Kidney (tissue), 14 donors: ENCODE results near the gene OPHN1. TPM values are rescaled to one million over a fixed set of nuclear protein-coding genes. Genes with fewer than 3 reads are reported as not detected.

Experiments
- DNase-seq, 5 donors: peaks; one replicate each; pipeline ENCODE4 v3.0.0-alpha.2; 2013 to 2020
- FAIRE-seq: peaks from 2 replicates; lab custom pipeline; 2012; peaks lifted over from hg19 to GRCh38; lab: Jason Lieb, UNC
- H3K27ac ChIP-seq, 2 donors: one replicate each; pipeline ENCODE4 v1.7.0; 2013; ENCODE audit warnings: low read depth in 2 of 2, low read length in 2 of 2, inconsistent platforms in 1 of 2
- H3K27me3 ChIP-seq: one replicate; pipeline ENCODE4 v1.7.1; 2013; ENCODE audit warnings: low read length, inconsistent platforms; ENCODE audit not compliant: control insufficient read depth, insufficient read depth
- H3K36me3 ChIP-seq, 3 donors: one replicate each; pipeline versions ENCODE4 v1.7.0 to v1.7.1; 2013; ENCODE audit warnings: low read length in 3 of 3, control low read depth in 1 of 3, inconsistent platforms in 1 of 3; ENCODE audit not compliant: insufficient read depth in 3 of 3, control insufficient read depth in 2 of 3
- H3K4me1 ChIP-seq, 3 donors: one replicate each; pipeline versions ENCODE4 v1.7.0 to v1.7.1; 2013; ENCODE audit warnings: low read length in 3 of 3, inconsistent platforms in 1 of 3, low read depth in 1 of 3; ENCODE audit not compliant: control insufficient read depth in 2 of 3, insufficient read depth in 2 of 3
- H3K4me3 ChIP-seq, 3 donors: one replicate each; pipeline versions ENCODE4 v1.7.0 to v1.8.1; 2013; ENCODE audit warnings: low read length in 3 of 3, control low read depth in 1 of 3, inconsistent platforms in 1 of 3
- H3K9ac ChIP-seq, 3 donors: one replicate each; pipeline versions ENCODE4 v1.7.0 to v1.7.1; 2013; ENCODE audit warnings: low read length in 3 of 3, control low read depth in 1 of 3, inconsistent platforms in 1 of 3
- H3K9me3 ChIP-seq, 3 donors: one replicate each; pipeline versions ENCODE4 v1.7.0 to v1.7.1; 2013; ENCODE audit warnings: low read length in 3 of 3, control low read depth in 1 of 3, inconsistent platforms in 1 of 3; ENCODE audit not compliant: control insufficient read depth in 2 of 3, insufficient read depth in 1 of 3
- intact Hi-C: fragments of 100-400 bp; cut with DNase I; formaldehyde crosslinking; loops from one replicate; pipeline ENCODE4 v1.11.1; 2022
- polyA plus RNA-seq: library from polyadenylated mRNA; stranded (reverse); fragments of 350-450 nt; fragmentation: Illumina TruSeq; extraction: RNeasy Lipid Tissue Mini Kit (QIAGEN cat#74804); gene quantifications from one replicate; pipeline ENCODE4 v1.2.3, GENCODE V29; 2014; ENCODE audit warnings: low read depth, low replicate concordance; ENCODE audit not compliant: insufficient read depth
- total RNA-seq: library from RNA; stranded (reverse); fragmentation: NEBNext Ultra II Directional; extraction: Animal tissue kit (Norgen Biotek cat#: 25700); gene quantifications from one replicate; pipeline ENCODE4 v1.2.1, GENCODE V29; 2021
- TF ChIP-seq, protein P1 (sequence below): IDR thresholded peaks from 3 replicates; pipeline ENCODE4 v1.5.1; 2012; ENCODE audit warnings: mild to moderate bottlenecking, moderate library complexity, borderline replicate concordance; ENCODE audit not compliant: insufficient read depth; ENCODE audit errors: extremely low read depth
- donor health status: control.
- donor health status: control.
- donor health status: control.
- donor health status: control.
- donor health status: control.
- donor health status: DM: yes; HTN: yes; CAD: no.
- donor health status: Normal renal cell carcinoma (clear cell type).

OPHN1 gene
- total and polyA plus RNA-seq, 2 donors from 2014 or later: 1.9 to 9.5 TPM

DNA sequence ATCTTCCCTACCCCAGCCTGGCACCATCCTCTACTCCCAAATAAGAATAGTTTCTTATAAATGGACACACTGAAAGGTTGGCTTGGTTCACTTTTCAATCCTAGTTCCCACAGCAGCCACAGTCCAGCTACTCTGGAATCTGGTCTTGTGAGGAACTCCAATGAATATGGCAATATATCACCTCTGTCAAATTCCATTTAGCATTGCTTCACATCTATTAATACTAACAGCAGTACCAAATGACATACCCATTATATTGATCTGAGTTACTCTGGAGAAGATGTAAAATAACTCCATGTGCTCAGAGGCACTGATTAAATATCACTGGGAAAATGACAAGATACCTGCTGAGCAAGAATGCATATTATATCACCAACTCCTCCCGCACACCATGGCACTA, 8.6 kb downstream of the OPHN1 start:
- Histone ChIP-seq H3K27ac (no peak overlapping the region), H3K4me1 (peaks cover 0 to 3% (median 0%) of the 10 kb centered on the region in 3 donors), H3K9me3 (no peaks in the 10 kb centered on the region), H3K4me3 (no peak overlapping the region), H3K27me3 (no peaks in the 10 kb centered on the region), H3K36me3 (no peaks in the 10 kb centered on the region), H3K9ac (no peak overlapping the region)
- FAIRE-seq (no peak), DNase-seq (no peak)
- intact Hi-C loops: no loop called here
- TF ChIP-seq, protein P1, sequence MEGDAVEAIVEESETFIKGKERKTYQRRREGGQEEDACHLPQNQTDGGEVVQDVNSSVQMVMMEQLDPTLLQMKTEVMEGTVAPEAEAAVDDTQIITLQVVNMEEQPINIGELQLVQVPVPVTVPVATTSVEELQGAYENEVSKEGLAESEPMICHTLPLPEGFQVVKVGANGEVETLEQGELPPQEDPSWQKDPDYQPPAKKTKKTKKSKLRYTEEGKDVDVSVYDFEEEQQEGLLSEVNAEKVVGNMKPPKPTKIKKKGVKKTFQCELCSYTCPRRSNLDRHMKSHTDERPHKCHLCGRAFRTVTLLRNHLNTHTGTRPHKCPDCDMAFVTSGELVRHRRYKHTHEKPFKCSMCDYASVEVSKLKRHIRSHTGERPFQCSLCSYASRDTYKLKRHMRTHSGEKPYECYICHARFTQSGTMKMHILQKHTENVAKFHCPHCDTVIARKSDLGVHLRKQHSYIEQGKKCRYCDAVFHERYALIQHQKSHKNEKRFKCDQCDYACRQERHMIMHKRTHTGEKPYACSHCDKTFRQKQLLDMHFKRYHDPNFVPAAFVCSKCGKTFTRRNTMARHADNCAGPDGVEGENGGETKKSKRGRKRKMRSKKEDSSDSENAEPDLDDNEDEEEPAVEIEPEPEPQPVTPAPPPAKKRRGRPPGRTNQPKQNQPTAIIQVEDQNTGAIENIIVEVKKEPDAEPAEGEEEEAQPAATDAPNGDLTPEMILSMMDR: no peak

DNA sequence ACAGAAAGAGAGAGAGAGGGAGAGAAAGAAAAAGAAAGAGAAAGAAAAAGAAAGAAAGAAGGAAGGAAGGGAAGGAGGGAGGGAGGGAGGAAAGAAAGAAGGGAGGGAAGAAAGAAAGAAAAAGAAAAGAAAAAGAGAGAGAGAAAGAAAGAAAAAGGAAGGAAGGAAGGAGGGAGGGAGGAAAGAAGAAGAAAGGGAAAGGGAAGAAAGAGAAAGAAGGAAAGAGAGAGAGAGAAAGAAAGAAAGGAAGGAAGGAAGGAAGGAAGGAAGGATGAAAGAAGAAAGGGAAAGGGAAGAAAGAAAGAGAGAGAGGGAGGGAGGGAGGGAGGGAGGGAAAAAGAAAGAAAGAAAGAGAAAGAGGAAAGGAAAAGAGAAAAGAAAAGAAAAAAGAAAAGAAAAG, 10.8 kb downstream of the OPHN1 start:
- TF ChIP-seq, protein P1: no peak
- H3K4me1 ChIP-seq: peaks cover 0 to 3% (median 0%) of the 10 kb centered on the region in 3 donors
- intact Hi-C loops: no loop called here
- H3K9ac ChIP-seq: no peak overlapping the region
- H3K27me3 ChIP-seq: no peaks in the 10 kb centered on the region
- no peak overlapping the region for H3K27ac ChIP-seq
- no peaks in the 10 kb centered on the region for H3K9me3 ChIP-seq
- FAIRE-seq (no peak), DNase-seq (no peak)
- no peaks in the 10 kb centered on the region for H3K36me3 ChIP-seq
- H3K4me3 ChIP-seq: no peak overlapping the region

DNA sequence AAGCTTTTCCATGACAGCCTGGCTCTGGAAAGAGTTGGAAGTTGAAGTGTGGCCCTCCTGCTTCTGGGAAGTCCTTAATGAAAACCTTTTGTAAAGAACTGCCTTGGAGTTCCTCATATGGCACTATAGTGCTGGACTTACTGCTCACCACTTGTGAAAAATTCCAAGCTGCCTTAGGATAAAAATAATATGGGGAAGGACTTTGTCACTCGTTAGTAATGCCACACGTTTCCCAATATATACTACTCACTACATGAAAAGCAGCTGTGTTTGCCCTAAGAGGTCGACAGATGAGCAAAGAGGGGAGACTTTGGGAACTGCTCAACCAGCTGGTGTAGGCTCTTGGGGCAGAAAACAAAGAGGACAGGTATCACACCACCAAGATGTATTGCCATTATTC, 11.7 kb downstream of the OPHN1 start:
- H3K9ac ChIP-seq: no peak overlapping the region
- H3K27ac ChIP-seq: no peak overlapping the region
- intact Hi-C loops: no loop called here
- DNase-seq (no peak), FAIRE-seq (no peak)
- no peaks in the 10 kb centered on the region for H3K27me3 ChIP-seq
- peaks cover 0 to 3% (median 0%) of the 10 kb centered on the region in 3 donors for H3K4me1 ChIP-seq
- H3K36me3 ChIP-seq: no peaks in the 10 kb centered on the region
- TF ChIP-seq, protein P1: no peak
- no peak overlapping the region for H3K4me3 ChIP-seq
- H3K9me3 ChIP-seq: no peaks in the 10 kb centered on the region

DNA sequence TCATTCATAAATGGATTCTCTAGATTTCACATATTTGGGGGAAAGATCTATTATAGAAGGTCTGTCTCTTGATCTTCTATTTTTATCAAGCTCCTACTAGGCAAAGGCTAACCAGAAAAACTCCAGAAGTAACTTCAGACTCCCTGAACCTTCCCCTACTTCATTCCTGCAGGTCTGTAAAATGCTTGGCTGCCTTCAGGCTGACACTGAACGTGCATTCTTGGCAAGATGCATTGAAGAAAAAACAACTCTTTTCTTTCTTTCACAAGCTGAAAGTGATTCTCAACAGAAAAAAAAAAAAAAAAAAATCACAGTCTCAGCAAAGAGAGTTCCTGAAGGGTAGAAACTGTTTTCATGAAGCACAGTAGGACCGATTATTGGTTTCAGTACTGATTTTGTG, 12.7 kb downstream of the OPHN1 start:
- Histone ChIP-seq H3K27me3 (no peaks in the 10 kb centered on the region), H3K4me3 (no peak overlapping the region), H3K9me3 (no peaks in the 10 kb centered on the region), H3K9ac (no peak overlapping the region), H3K36me3 (no peaks in the 10 kb centered on the region), H3K27ac (peak overlapping the region in 1 of 2 donors; percentile 47), H3K4me1 (peaks cover 0 to 3% (median 0%) of the 10 kb centered on the region in 3 donors)
- DNase-seq: peak in 3 of 5 donors; percentile 14 to 70 (median 36)
- TF ChIP-seq, protein P1: no peak
- FAIRE-seq: no peak
- intact Hi-C loops: no loop called here
